Right renal cortex interstitium (tissue), 3 donors: Measurements from ENCODE around the gene CDK12. TPM values are rescaled to one million over a fixed set of nuclear protein-coding genes. Genes with fewer than 3 reads are reported as not detected.
"Not testable (repeated sequence)": the region's sequence is repeated elsewhere in the genome, so short reads cannot be mapped to it uniquely, and the experiment has no call there.

Experiments
- DNase-seq, 3 donors: peaks; one replicate each; pipeline ENCODE4 v3.0.0-alpha.2; 2013; ENCODE audit warnings: low read depth in 3 of 3, low spot score in 2 of 3
- polyA plus RNA-seq, 3 donors: library from polyadenylated mRNA; unstranded; fragments of 120-200 nt; gene quantifications; one replicate each; pipeline ENCODE4 v1.2.1, GENCODE V29; 2013; ENCODE audit not compliant: insufficient read length in 3 of 3

Gene CDK12
- polyA plus RNA-seq, 3 donors, result 48.3 to 59.6 (median 52.7) TPM

- DNase-seq, result no peak
Observed at GRCh38 chr17:39487946-39488345, 26.7 kb downstream of the CDK12 start.

- DNase-seq, result not testable (repeated sequence)
Observed at GRCh38 chr17:39496921-39497320, 35.6 kb downstream of the CDK12 start.

GRCh38 chr17:39507511-39507910 is 46.2 kb downstream of the CDK12 start:
- no peak for DNase-seq

- DNase-seq, result no peak
Observed at GRCh38 chr17:39508987-39509386, 47.7 kb downstream of the CDK12 start.

- no peak for DNase-seq
Observed at GRCh38 chr17:39513309-39513708, 52.0 kb downstream of the CDK12 start.

GRCh38 chr17:39513915-39514314 is 52.6 kb downstream of the CDK12 start:
- no peak for DNase-seq

- DNase-seq, result no peak
Observed at GRCh38 chr17:39517224-39517623, 55.9 kb downstream of the CDK12 start.

GRCh38 chr17:39525801-39526506 is 64.7 kb downstream of the CDK12 start:
- DNase-seq, result no peak

- DNase-seq, result no peak
Observed at GRCh38 chr17:39527220-39527813, 66.0 kb downstream of the CDK12 start.

- no peak for DNase-seq
Observed at GRCh38 chr17:39529455-39529854, 68.2 kb downstream of the CDK12 start.

GRCh38 chr17:39530513-39530912 is 69.2 kb downstream of the CDK12 start:
- no peak for DNase-seq

- DNase-seq, result no peak
Observed at GRCh38 chr17:39531252-39531651, 70.0 kb downstream of the CDK12 start.

- DNase-seq, result no peak
Observed at GRCh38 chr17:39533891-39534290, 72.6 kb downstream of the CDK12 start.

- no peak for DNase-seq
Observed at GRCh38 chr17:39534768-39535405, 73.6 kb downstream of the CDK12 start.

- no peak for DNase-seq
Observed at GRCh38 chr17:39536468-39536867, 75.2 kb downstream of the CDK12 start.

GRCh38 chr17:39537364-39537763 is 76.1 kb downstream of the CDK12 start:
- DNase-seq, result not testable (repeated sequence)

GRCh38 chr17:39538866-39539265 is 77.6 kb downstream of the CDK12 start:
- no peak for DNase-seq

- no peak for DNase-seq
Observed at GRCh38 chr17:39540611-39541010, 79.3 kb downstream of the CDK12 start.

- DNase-seq, result no peak
Observed at GRCh38 chr17:39541652-39542051, 80.4 kb downstream of the CDK12 start.

GRCh38 chr17:39543176-39543575 is 81.9 kb downstream of the CDK12 start:
- no peak for DNase-seq

GRCh38 chr17:39543664-39544063 is 82.4 kb downstream of the CDK12 start:
- DNase-seq, result no peak

GRCh38 chr17:39544361-39544760 is 83.1 kb downstream of the CDK12 start:
- DNase-seq, result not testable (repeated sequence)
